Measurements from ENCODE around the gene TAS2R46. TPM values are rescaled to one million over a fixed set of nuclear protein-coding genes. Genes with fewer than 3 reads are reported as not detected.

TAS2R46 gene
- total and polyA plus RNA-seq, 9 of the 15 experiments (the other 6 are each of a cell fraction or from before 2014, with no cell fraction given), result 0.08 to 1.8 (median 0.47) TPM; not detected in 2

- Histone ChIP-seq H3K4me2 (ENCODE audit: insufficient read depth, low read length) (no peak overlapping the region), H3K27me3 (ENCODE audit: control insufficient read depth in 2 of 2, insufficient read depth in 2 of 2, low read length in 2 of 2) (no peaks in the 10 kb centered on the region), H3K9me3 (replicated peaks; ENCODE audit: control insufficient read depth, insufficient read depth, low read depth, low read length) (no peaks in the 10 kb centered on the region), H4K20me1 (replicated peaks; ENCODE audit: control insufficient read depth, insufficient read depth, low read length) (no peaks in the 10 kb centered on the region), H3K79me2 (ENCODE audit: control insufficient read depth, insufficient read depth, low read length) (no peaks in the 10 kb centered on the region), H3K9ac (ENCODE audit: insufficient read depth in 1 of 2, low read depth in 2 of 2, low read length in 2 of 2) (no peak overlapping the region), H3K4me1 (replicated peaks in 1 of 2; ENCODE audit: control insufficient read depth in 2 of 2, insufficient read depth in 2 of 2, low read length in 2 of 2) (no peaks in the 10 kb centered on the region), H2AFZ (ENCODE audit: low read depth, low read length) (no peak overlapping the region), H3K4me3 (no peak overlapping the region), H3K36me3 (ENCODE audit: control insufficient read depth, insufficient read depth, low read length) (no peaks in the 10 kb centered on the region), H3K9me1 (ENCODE audit: control insufficient read depth, insufficient read depth, low read length) (no peaks in the 10 kb centered on the region), H3K27ac (ENCODE audit: extremely low read depth, low read depth, low read length) (no peak overlapping the region)
- no peak for FAIRE-seq
- no CpG with 5 or more reads among the region's 2 CpGs for WGBS (ENCODE audit: insufficient coverage, low coverage, missing lambda C conversion rate)
- DNase-seq (ENCODE audit: extremely low read depth in 1 of 4, low spot score in 3 of 4), result no peak
- no TSS peak for BruUV-seq (replicated peaks)
- no peak for TF ChIP-seq KAT8 (IDR thresholded peaks at IDR 0.05; ENCODE audit: low read depth)
- no peak for TF ChIP-seq ZNF717 (CRISPR knock-in tag; IDR thresholded peaks at IDR 0.05)
- TF ChIP-seq POU5F1 (IDR thresholded peaks at IDR 0.05; ENCODE audit: borderline replicate concordance, low read depth, low read length, partially characterized antibody), result no peak
- TF ChIP-seq, protein P1, sequence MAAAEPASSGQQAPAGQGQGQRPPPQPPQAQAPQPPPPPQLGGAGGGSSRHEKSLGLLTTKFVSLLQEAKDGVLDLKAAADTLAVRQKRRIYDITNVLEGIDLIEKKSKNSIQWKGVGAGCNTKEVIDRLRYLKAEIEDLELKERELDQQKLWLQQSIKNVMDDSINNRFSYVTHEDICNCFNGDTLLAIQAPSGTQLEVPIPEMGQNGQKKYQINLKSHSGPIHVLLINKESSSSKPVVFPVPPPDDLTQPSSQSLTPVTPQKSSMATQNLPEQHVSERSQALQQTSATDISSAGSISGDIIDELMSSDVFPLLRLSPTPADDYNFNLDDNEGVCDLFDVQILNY (CRISPR knock-in tag; IDR thresholded peaks at IDR 0.05), result no peak
- TF ChIP-seq FOXJ3 (CRISPR knock-in tag; IDR thresholded peaks at IDR 0.05), result no peak
- TF ChIP-seq, protein P2, sequence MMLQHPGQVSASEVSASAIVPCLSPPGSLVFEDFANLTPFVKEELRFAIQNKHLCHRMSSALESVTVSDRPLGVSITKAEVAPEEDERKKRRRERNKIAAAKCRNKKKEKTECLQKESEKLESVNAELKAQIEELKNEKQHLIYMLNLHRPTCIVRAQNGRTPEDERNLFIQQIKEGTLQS (IDR thresholded peaks at IDR 0.05), result no peak
- TF ChIP-seq, protein P2 (CRISPR knock-in tag; conservative IDR thresholded peaks at IDR 0.05), result no peak
- TF ChIP-seq E2F4 (CRISPR knock-in tag; IDR thresholded peaks at IDR 0.05; ENCODE audit: low read depth), result no peak
- TF ChIP-seq, protein P3, sequence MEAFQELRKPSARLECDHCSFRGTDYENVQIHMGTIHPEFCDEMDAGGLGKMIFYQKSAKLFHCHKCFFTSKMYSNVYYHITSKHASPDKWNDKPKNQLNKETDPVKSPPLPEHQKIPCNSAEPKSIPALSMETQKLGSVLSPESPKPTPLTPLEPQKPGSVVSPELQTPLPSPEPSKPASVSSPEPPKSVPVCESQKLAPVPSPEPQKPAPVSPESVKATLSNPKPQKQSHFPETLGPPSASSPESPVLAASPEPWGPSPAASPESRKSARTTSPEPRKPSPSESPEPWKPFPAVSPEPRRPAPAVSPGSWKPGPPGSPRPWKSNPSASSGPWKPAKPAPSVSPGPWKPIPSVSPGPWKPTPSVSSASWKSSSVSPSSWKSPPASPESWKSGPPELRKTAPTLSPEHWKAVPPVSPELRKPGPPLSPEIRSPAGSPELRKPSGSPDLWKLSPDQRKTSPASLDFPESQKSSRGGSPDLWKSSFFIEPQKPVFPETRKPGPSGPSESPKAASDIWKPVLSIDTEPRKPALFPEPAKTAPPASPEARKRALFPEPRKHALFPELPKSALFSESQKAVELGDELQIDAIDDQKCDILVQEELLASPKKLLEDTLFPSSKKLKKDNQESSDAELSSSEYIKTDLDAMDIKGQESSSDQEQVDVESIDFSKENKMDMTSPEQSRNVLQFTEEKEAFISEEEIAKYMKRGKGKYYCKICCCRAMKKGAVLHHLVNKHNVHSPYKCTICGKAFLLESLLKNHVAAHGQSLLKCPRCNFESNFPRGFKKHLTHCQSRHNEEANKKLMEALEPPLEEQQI (IDR thresholded peaks at IDR 0.05), result no peak
- TF ChIP-seq KLF10 (CRISPR knock-in tag; IDR thresholded peaks at IDR 0.05), result no peak
- TF ChIP-seq NR3C1 (CRISPR knock-in tag; IDR thresholded peaks at IDR 0.05), result no peak
- TF ChIP-seq CBFB (CRISPR knock-in tag; IDR thresholded peaks at IDR 0.05), result no peak
- TF ChIP-seq SMAD3 (CRISPR knock-in tag; conservative IDR thresholded peaks at IDR 0.05), result no peak
- TF ChIP-seq SRSF7 (optimal IDR thresholded peaks at IDR 0.05; ENCODE audit: low read depth, low read length), result no peak
- ATAC-seq, result no peak
- CTCF ChIA-PET (ENCODE audit: low intra/inter-chr PET ratio), result no interaction called here
- POLR2A ChIA-PET, result no interaction called here
- intact Hi-C loops (cut with micrococcal nuclease), result no loop called here
- in situ Hi-C loops (cut with MboI), result no loop called here
These were observed 19.9 kb upstream of the TAS2R46 start for GRCh38 chr12:11081987-11082386.

Measured in K562 (cell line).